ENCODE data around the gene AFMID.

AFMID gene

DNA sequence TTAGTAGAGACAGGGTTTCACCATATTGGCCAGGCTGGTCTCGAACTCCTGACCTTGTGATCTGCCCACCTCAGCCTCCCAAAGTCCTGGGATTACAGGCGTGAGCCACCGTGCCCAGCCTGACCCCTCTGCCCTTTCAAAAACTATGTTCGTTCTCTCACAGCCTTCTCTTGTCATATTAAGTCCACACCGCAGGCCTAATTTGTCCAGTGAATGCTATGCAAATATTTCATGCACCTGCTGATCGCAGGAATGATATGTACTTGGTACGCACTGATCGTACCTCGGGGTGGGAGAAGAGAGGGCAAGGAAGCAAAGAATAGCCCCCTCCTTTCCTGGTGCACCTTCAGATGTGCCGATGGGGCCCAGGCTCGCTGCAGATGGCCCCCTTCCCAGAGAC lies 23.9 kb downstream of the AFMID start:
- TF ChIP-seq, protein P1, sequence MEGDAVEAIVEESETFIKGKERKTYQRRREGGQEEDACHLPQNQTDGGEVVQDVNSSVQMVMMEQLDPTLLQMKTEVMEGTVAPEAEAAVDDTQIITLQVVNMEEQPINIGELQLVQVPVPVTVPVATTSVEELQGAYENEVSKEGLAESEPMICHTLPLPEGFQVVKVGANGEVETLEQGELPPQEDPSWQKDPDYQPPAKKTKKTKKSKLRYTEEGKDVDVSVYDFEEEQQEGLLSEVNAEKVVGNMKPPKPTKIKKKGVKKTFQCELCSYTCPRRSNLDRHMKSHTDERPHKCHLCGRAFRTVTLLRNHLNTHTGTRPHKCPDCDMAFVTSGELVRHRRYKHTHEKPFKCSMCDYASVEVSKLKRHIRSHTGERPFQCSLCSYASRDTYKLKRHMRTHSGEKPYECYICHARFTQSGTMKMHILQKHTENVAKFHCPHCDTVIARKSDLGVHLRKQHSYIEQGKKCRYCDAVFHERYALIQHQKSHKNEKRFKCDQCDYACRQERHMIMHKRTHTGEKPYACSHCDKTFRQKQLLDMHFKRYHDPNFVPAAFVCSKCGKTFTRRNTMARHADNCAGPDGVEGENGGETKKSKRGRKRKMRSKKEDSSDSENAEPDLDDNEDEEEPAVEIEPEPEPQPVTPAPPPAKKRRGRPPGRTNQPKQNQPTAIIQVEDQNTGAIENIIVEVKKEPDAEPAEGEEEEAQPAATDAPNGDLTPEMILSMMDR (IDR thresholded peaks at IDR 0.05; ENCODE audit: insufficient read depth, low read depth, low read length, missing control alignments), result no peak
- H3K4me3 ChIP-seq (ENCODE audit: low read depth, low read length), result no peak overlapping the region
- DNase-seq (ENCODE audit: low read depth), result no peak

DNA sequence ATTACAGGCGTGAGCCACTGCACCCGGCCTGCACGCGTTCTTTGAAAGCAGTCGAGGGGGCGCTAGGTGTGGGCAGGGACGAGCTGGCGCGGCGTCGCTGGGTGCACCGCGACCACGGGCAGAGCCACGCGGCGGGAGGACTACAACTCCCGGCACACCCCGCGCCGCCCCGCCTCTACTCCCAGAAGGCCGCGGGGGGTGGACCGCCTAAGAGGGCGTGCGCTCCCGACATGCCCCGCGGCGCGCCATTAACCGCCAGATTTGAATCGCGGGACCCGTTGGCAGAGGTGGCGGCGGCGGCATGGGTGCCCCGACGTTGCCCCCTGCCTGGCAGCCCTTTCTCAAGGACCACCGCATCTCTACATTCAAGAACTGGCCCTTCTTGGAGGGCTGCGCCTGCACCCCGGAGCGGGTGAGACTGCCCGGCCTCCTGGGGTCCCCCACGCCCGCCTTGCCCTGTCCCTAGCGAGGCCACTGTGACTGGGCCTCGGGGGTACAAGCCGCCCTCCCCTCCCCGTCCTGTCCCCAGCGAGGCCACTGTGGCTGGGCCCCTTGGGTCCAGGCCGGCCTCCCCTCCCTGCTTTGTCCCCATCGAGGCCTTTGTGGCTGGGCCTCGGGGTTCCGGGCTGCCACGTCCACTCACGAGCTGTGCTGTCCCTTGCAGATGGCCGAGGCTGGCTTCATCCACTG lies 27.0 kb downstream of the AFMID start, which contains the start of gene BIRC5:
Gene BIRC5, plus strand, starts transcription at position 238 of the 690 bp plus-strand sequence. Its CDS starts 64 bp downstream, at position 302.
- peak; percentile 93 for DNase-seq (ENCODE audit: low read depth)
- TF ChIP-seq, protein P1 (IDR thresholded peaks at IDR 0.05; ENCODE audit: insufficient read depth, low read depth, low read length, missing control alignments), result no peak
- peak within 1 kb of the TSS; percentile 64 for H3K4me3 ChIP-seq (ENCODE audit: low read depth, low read length)

DNA sequence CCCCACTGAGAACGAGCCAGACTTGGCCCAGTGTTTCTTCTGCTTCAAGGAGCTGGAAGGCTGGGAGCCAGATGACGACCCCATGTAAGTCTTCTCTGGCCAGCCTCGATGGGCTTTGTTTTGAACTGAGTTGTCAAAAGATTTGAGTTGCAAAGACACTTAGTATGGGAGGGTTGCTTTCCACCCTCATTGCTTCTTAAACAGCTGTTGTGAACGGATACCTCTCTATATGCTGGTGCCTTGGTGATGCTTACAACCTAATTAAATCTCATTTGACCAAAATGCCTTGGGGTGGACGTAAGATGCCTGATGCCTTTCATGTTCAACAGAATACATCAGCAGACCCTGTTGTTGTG lies 27.5 kb downstream of the AFMID start:
- TF ChIP-seq, protein P1 (IDR thresholded peaks at IDR 0.05; ENCODE audit: insufficient read depth, low read depth, low read length, missing control alignments), result no peak
- no peak for DNase-seq (ENCODE audit: low read depth)
- H3K4me3 ChIP-seq (ENCODE audit: low read depth, low read length), result peak overlapping the region; percentile 64

DNA sequence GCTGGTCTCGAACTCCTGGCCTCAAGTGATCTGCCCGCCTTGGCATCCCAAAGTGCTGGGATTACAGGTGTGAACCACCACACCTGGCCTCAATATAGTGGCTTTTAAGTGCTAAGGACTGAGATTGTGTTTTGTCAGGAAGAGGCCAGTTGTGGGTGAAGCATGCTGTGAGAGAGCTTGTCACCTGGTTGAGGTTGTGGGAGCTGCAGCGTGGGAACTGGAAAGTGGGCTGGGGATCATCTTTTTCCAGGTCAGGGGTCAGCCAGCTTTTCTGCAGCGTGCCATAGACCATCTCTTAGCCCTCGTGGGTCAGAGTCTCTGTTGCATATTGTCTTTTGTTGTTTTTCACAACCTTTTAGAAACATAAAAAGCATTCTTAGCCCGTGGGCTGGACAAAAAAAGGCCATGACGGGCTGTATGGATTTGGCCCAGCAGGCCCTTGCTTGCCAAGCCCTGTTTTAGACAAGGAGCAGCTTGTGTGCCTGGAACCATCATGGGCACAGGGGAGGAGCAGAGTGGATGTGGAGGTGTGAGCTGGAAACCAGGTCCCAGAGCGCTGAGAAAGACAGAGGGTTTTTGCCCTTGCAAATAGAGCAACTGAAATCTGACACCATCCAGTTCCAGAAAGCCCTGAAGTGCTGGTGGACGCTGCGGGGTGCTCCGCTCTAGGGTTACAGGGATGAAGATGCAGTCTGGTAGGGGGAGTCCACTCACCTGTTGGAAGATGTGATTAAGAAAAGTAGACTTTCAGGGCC lies 32.4 kb downstream of the AFMID start:
- TF ChIP-seq, protein P1 (IDR thresholded peaks at IDR 0.05; ENCODE audit: insufficient read depth, low read depth, low read length, missing control alignments), result no peak
- H3K4me3 ChIP-seq (ENCODE audit: low read depth, low read length), result no peak overlapping the region

DNA sequence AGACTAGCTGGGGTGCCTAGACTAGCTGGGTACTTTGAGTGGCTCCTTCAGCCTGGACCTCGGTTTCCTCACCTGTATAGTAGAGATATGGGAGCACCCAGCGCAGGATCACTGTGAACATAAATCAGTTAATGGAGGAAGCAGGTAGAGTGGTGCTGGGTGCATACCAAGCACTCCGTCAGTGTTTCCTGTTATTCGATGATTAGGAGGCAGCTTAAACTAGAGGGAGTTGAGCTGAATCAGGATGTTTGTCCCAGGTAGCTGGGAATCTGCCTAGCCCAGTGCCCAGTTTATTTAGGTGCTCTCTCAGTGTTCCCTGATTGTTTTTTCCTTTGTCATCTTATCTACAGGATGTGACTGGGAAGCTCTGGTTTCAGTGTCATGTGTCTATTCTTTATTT lies 35.9 kb downstream of the AFMID start:
- no peak overlapping the region for H3K4me3 ChIP-seq (ENCODE audit: low read depth, low read length)
- no peak for DNase-seq (ENCODE audit: low read depth)
- TF ChIP-seq, protein P1 (IDR thresholded peaks at IDR 0.05; ENCODE audit: insufficient read depth, low read depth, low read length, missing control alignments), result no peak

More for the DNA sequence above, 32.4 kb downstream of the AFMID start:
- no peak for DNase-seq (ENCODE audit: low read depth)

DNA sequence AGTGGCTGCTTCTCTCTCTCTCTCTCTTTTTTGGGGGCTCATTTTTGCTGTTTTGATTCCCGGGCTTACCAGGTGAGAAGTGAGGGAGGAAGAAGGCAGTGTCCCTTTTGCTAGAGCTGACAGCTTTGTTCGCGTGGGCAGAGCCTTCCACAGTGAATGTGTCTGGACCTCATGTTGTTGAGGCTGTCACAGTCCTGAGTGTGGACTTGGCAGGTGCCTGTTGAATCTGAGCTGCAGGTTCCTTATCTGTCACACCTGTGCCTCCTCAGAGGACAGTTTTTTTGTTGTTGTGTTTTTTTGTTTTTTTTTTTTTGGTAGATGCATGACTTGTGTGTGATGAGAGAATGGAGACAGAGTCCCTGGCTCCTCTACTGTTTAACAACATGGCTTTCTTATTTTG lies 36.6 kb downstream of the AFMID start:
- H3K4me3 ChIP-seq (ENCODE audit: low read depth, low read length), result no peak overlapping the region
- TF ChIP-seq, protein P1 (IDR thresholded peaks at IDR 0.05; ENCODE audit: insufficient read depth, low read depth, low read length, missing control alignments), result no peak
- no peak for DNase-seq (ENCODE audit: low read depth)
